HEK293T (cell line): ENCODE data around the gene IGSF5.
"Not testable (repeated sequence)": the region's sequence is repeated elsewhere in the genome, so short reads cannot be mapped to it uniquely, and the experiment has no call there.

ENCODE experiments used
- CTCF ChIA-PET: fragments of 350-600 bp; formaldehyde crosslinking; extraction: SDS; loops from one replicate; lab custom pipeline; 2021; ENCODE audit warnings: antibody characterized with exemption, inconsistent platforms; lab: Yijun Ruan, JAX
- POLR2A ChIA-PET: fragments of 350-600 bp; formaldehyde crosslinking; extraction: SDS; loops from one replicate; lab custom pipeline; 2020; ENCODE audit warnings: antibody characterized with exemption, inconsistent platforms; lab: Yijun Ruan, JAX
- DNase-seq: peaks from one replicate; pipeline ENCODE4 v3.0.0; 2012; ENCODE audit warnings: mixed read lengths; ENCODE audit errors: extremely low spot score
- ARNT ChIP-seq: fragments of 450-650 bp; IDR thresholded peaks from 2 replicates; pipeline ENCODE4 v1.6.1; 2017; ENCODE audit warnings: mild to moderate bottlenecking
- BHLHE40 ChIP-seq: fragments of 450-650 bp; IDR thresholded peaks from 2 replicates; pipeline ENCODE4 v1.6.1; 2016; ENCODE audit warnings: mild to moderate bottlenecking, moderate library complexity, borderline replicate concordance
- CTBP1 ChIP-seq: fragments of 450-650 bp; IDR thresholded peaks from 2 replicates; pipeline ENCODE4 v1.6.1; 2016; ENCODE audit warnings: borderline replicate concordance
- ELF4 ChIP-seq: fragments of 450-650 bp; IDR thresholded peaks from 2 replicates; pipeline ENCODE4 v1.6.1; 2017; ENCODE audit warnings: antibody characterized with exemption
- FOXA1 ChIP-seq: fragments of 450-650 bp; IDR thresholded peaks from 2 replicates; pipeline ENCODE4 v1.6.1; 2016; ENCODE audit warnings: mild to moderate bottlenecking
- FOXK2 ChIP-seq: fragments of 450-650 bp; IDR thresholded peaks from 2 replicates; pipeline ENCODE4 v1.6.1; 2016; ENCODE audit warnings: mild to moderate bottlenecking
- FOXM1 ChIP-seq: fragments of 450-650 bp; IDR thresholded peaks from 2 replicates; pipeline ENCODE4 v1.6.1; 2017; ENCODE audit warnings: mild to moderate bottlenecking, borderline replicate concordance
- HDGF ChIP-seq: fragments of 450-650 bp; IDR thresholded peaks from 2 replicates; pipeline ENCODE4 v1.6.1; 2017; ENCODE audit warnings: antibody characterized with exemption, borderline replicate concordance
- L3MBTL2 ChIP-seq: fragments of 450-650 bp; conservative IDR thresholded peaks from 2 replicates; pipeline ENCODE4 v1.6.1; 2016; ENCODE audit warnings: mild to moderate bottlenecking
- LEF1 ChIP-seq: fragments of 450-650 bp; IDR thresholded peaks from 2 replicates; pipeline ENCODE4 v1.6.1; 2017; ENCODE audit warnings: mild to moderate bottlenecking, borderline replicate concordance
- NFRKB ChIP-seq: fragments of 450-650 bp; IDR thresholded peaks from 2 replicates; pipeline ENCODE4 v1.6.1; 2016; ENCODE audit warnings: mild to moderate bottlenecking, moderate library complexity
- PKNOX1 ChIP-seq: fragments of 450-650 bp; IDR thresholded peaks from 2 replicates; pipeline ENCODE4 v1.6.1; 2016
- SP1 ChIP-seq: fragments of 450-650 bp; IDR thresholded peaks from 2 replicates; pipeline ENCODE4 v1.6.1; 2017
- SUZ12 ChIP-seq: fragments of 450-650 bp; IDR thresholded peaks from 2 replicates; pipeline ENCODE4 v1.6.1; 2016; ENCODE audit warnings: mild to moderate bottlenecking
- TARDBP ChIP-seq: fragments of 450-650 bp; IDR thresholded peaks from 2 replicates; pipeline ENCODE4 v1.6.1; 2016
- ZNF384 ChIP-seq: fragments of 450-650 bp; IDR thresholded peaks from 2 replicates; pipeline ENCODE4 v1.6.1; 2016

The IGSF5 gene

GRCh38 chr21:39730418-39731157 lies 14.4 kb upstream of the IGSF5 start:
- ChIA-PET POLR2A (no interaction called here), CTCF (no interaction called here)
- TF ChIP-seq NFRKB: no peak
- no peak for TF ChIP-seq FOXM1
- no peak for TF ChIP-seq TARDBP
- TF ChIP-seq PKNOX1: no peak
- TF ChIP-seq LEF1: no peak
- TF ChIP-seq ARNT: no peak
- TF ChIP-seq ZNF384: no peak
- no peak for TF ChIP-seq BHLHE40
- no peak for TF ChIP-seq HDGF
- TF ChIP-seq FOXA1: no peak
- no peak for TF ChIP-seq SP1
- TF ChIP-seq L3MBTL2: no peak
- no peak for DNase-seq

GRCh38 chr21:39736716-39737115 lies 8.3 kb upstream of the IGSF5 start:
- ChIA-PET POLR2A (no interaction called here), CTCF (no interaction called here)
- DNase-seq: no peak
- no peak for TF ChIP-seq LEF1
- no peak for TF ChIP-seq ARNT
- no peak for TF ChIP-seq FOXA1
- TF ChIP-seq SUZ12: no peak
- no peak for TF ChIP-seq NFRKB
- TF ChIP-seq TARDBP: no peak
- no peak for TF ChIP-seq FOXK2
- TF ChIP-seq HDGF: no peak
- TF ChIP-seq CTBP1: no peak
- no peak for TF ChIP-seq FOXM1

GRCh38 chr21:39737376-39738000 lies 7.5 kb upstream of the IGSF5 start:
- POLR2A ChIA-PET: no interaction called here
- CTCF ChIA-PET: no interaction called here

GRCh38 chr21:39738566-39738965 lies 6.4 kb upstream of the IGSF5 start:
- DNase-seq: no peak
- TF ChIP-seq FOXK2: no peak
- TF ChIP-seq ELF4: no peak
- TF ChIP-seq L3MBTL2: no peak
- no peak for TF ChIP-seq CTBP1
- TF ChIP-seq FOXM1: no peak
- TF ChIP-seq ARNT: no peak
- no peak for TF ChIP-seq FOXA1
- TF ChIP-seq SP1: no peak
- TF ChIP-seq HDGF: no peak
- no peak for TF ChIP-seq BHLHE40
- TF ChIP-seq LEF1: no peak
- TF ChIP-seq PKNOX1: no peak
- POLR2A ChIA-PET: no interaction called here
- CTCF ChIA-PET: interaction anchor here (0.7 kb wide), 1 partner anchor 932 kb away, joined by 4 read pairs; no protein-coding TSS in a partner anchor

More at GRCh38 chr21:39737376-39738000, 7.5 kb upstream of the IGSF5 start:
- DNase-seq: no peak
- TF ChIP-seq FOXK2 (no peak), ARNT (no peak), ELF4 (no peak), HDGF (no peak), SP1 (no peak), FOXM1 (no peak), PKNOX1 (no peak), BHLHE40 (no peak)

GRCh38 chr21:39739531-39739930 lies 5.5 kb upstream of the IGSF5 start:
- DNase-seq, POLR2A ChIA-PET: not testable (repeated sequence)
- CTCF ChIA-PET: interaction anchor here (0.6 to 0.8 kb wide), 2 partner anchors 25 to 1369 kb away, joined by 3 read pairs; no protein-coding TSS in a partner anchor

- POLR2A ChIA-PET, CTCF ChIA-PET, DNase-seq: not testable (repeated sequence)
Observed at GRCh38 chr21:39742561-39742960, 2.4 kb upstream of the IGSF5 start.

GRCh38 chr21:39745332-39745731 lies 349 bp downstream of the IGSF5 start:
- CTCF ChIA-PET, DNase-seq, POLR2A ChIA-PET: not testable (repeated sequence)
